Neural cell (in vitro differentiated cells): ENCODE results near the gene PTPRK. TPM values are rescaled to one million over a fixed set of nuclear protein-coding genes. Genes with fewer than 3 reads are reported as not detected.

Source experiments
- H2AFZ ChIP-seq: fragments of 200-600, 300-800 bp; sonication (generic), shearing (Covaris generic); 2 replicates; pipeline ENCODE4 v1.6.0; 2014; ENCODE audit warnings: low read depth, mild to moderate bottlenecking, antibody characterized with exemption, low read length, moderate library complexity
- H3F3A ChIP-seq: fragments of 200-600 bp; shearing (Covaris generic); 2 replicates; pipeline ENCODE4 v1.6.1; 2016; ENCODE audit warnings: mild to moderate bottlenecking, moderate library complexity, mixed read lengths, antibody characterized with exemption, low read length; ENCODE audit not compliant: insufficient read depth, poor library complexity, severe bottlenecking
- H3K27ac ChIP-seq: fragments of 200-600, 300-800 bp; sonication (generic), shearing (Covaris generic); 2 replicates; pipeline ENCODE4 v1.5.1; 2014; ENCODE audit warnings: mild to moderate bottlenecking, low read length, moderate library complexity
- H3K27me3 ChIP-seq: fragments of 300-800, 200-600 bp; sonication (generic), shearing (Covaris generic); 2 replicates; pipeline ENCODE4 v1.6.0; 2014; ENCODE audit warnings: mild to moderate bottlenecking, low read depth, low read length, moderate library complexity; ENCODE audit not compliant: insufficient read depth
- H3K36me3 ChIP-seq: fragments of 300-800, 200-600 bp; sonication (generic), shearing (Covaris generic); 2 replicates; pipeline ENCODE4 v1.5.1; 2014; ENCODE audit warnings: mild to moderate bottlenecking, antibody characterized with exemption, low read length, moderate library complexity; ENCODE audit not compliant: insufficient read depth
- H3K4me2 ChIP-seq: fragments of 300-800, 200-600 bp; sonication (generic), shearing (Covaris generic); 2 replicates; pipeline ENCODE4 v1.6.0; 2014; ENCODE audit warnings: mild to moderate bottlenecking, low read length
- H3K4me3 ChIP-seq: fragments of 300-800, 200-600 bp; sonication (generic), shearing (Covaris generic); 2 replicates; pipeline ENCODE4 v1.5.1; 2014; ENCODE audit warnings: mild to moderate bottlenecking, low read length, moderate library complexity
- H3K79me2 ChIP-seq: fragments of 200-600 bp; shearing (Covaris generic); replicated peaks from 2 replicates; pipeline ENCODE4 v1.6.0; 2014; ENCODE audit warnings: mild to moderate bottlenecking, low read length, moderate library complexity; ENCODE audit not compliant: insufficient read depth
- H3K9ac ChIP-seq: fragments of 300-800, 200-600 bp; sonication (generic), shearing (Covaris generic); 2 replicates; pipeline ENCODE4 v1.6.1; 2016; ENCODE audit warnings: mild to moderate bottlenecking, low read length, mixed read lengths
- H3K9me2 ChIP-seq: fragments of 200-600 bp; shearing (Covaris generic); 2 replicates; pipeline ENCODE4 v1.6.1; 2016; ENCODE audit warnings: mild to moderate bottlenecking, low read length, mixed read lengths; ENCODE audit not compliant: insufficient read depth
- H3K9me3 ChIP-seq: fragments of 200-600, 300-800 bp; sonication (generic), shearing (Covaris generic); 2 replicates; pipeline ENCODE4 v1.6.1; 2016; ENCODE audit warnings: mild to moderate bottlenecking, mixed run types, low read length, moderate library complexity, mixed read lengths
- H4K20me1 ChIP-seq: fragments of 200-600 bp; shearing (Covaris generic); 2 replicates; pipeline ENCODE4 v1.6.1; 2016; ENCODE audit warnings: mild to moderate bottlenecking, mixed run types; ENCODE audit not compliant: insufficient read depth
- EP300 ChIP-seq: fragments of 450-650 bp; conservative IDR thresholded peaks from 2 replicates; pipeline ENCODE4 v1.6.1; 2014; ENCODE audit warnings: antibody characterized with exemption, mild to moderate bottlenecking, moderate library complexity; ENCODE audit not compliant: poor library complexity, severe bottlenecking
- EZH2 ChIP-seq: fragments of 200-600, 300-800 bp; shearing (Covaris generic), sonication (generic); IDR thresholded peaks from 2 replicates; pipeline ENCODE4 v1.6.1; 2014; ENCODE audit warnings: antibody characterized with exemption, low read length, borderline replicate concordance, mild to moderate bottlenecking; ENCODE audit not compliant: insufficient read depth, poor library complexity, severe bottlenecking
- MXI1 ChIP-seq: fragments of 450-650 bp; conservative IDR thresholded peaks from 2 replicates; pipeline ENCODE4 v1.6.1; 2014; ENCODE audit warnings: antibody characterized with exemption, mild to moderate bottlenecking; ENCODE audit not compliant: poor library complexity, severe bottlenecking
- POLR2AphosphoS5 ChIP-seq: IDR thresholded peaks from 2 replicates; pipeline ENCODE4 v1.6.1; 2012
- RAD21 ChIP-seq: fragments of 450-650 bp; conservative IDR thresholded peaks from 2 replicates; pipeline ENCODE4 v1.6.1; 2014; ENCODE audit warnings: antibody characterized with exemption, mild to moderate bottlenecking, moderate library complexity
- SMC3 ChIP-seq: fragments of 450-650 bp; conservative IDR thresholded peaks from 2 replicates; pipeline ENCODE4 v1.6.1; 2014; ENCODE audit warnings: antibody characterized with exemption, mild to moderate bottlenecking, moderate library complexity; ENCODE audit not compliant: poor library complexity
- TAF1 ChIP-seq: IDR thresholded peaks from 2 replicates; pipeline ENCODE4 v1.6.1; 2012; ENCODE audit warnings: low read depth
- polyA plus RNA-seq: library from polyadenylated mRNA; depleted of rRNA; stranded (reverse); fragments of >200 nt; gene quantifications from 2 replicates; pipeline ENCODE4 v1.2.3, GENCODE V29; 2014
- TF ChIP-seq, protein P1 (sequence below): fragments of 450-650 bp; IDR thresholded peaks from 2 replicates; pipeline ENCODE4 v1.5.1; 2014; ENCODE audit warnings: antibody characterized with exemption, mild to moderate bottlenecking, moderate library complexity; ENCODE audit not compliant: poor library complexity, severe bottlenecking
- TF ChIP-seq, protein P2 (sequence below): IDR thresholded peaks from 2 replicates; pipeline ENCODE4 v1.6.1; 2012; ENCODE audit warnings: borderline replicate concordance

Gene PTPRK
- polyA plus RNA-seq, 1 donor from 2014 or later: 10.4 TPM

DNA sequence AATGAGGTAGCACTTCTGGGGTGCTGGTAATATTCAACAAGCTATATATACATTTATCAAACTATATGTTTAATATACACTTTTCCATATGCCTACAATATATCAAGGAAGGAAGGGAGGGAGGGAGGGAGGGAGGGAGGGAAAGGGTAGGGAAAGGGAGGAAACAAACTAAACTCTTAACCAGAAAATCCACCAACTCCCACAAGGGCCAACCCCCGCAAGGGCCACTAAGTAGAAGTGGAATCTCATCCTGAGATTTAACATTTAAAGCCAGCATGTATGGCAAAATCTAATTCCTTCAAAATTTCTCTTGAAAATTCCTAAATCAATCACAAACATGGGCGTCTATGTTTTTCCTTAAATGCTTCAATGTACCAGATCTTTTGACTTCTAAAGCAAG is 320.9 kb downstream of the PTPRK start:
- no peaks in the 10 kb centered on the region for H3F3A ChIP-seq

DNA sequence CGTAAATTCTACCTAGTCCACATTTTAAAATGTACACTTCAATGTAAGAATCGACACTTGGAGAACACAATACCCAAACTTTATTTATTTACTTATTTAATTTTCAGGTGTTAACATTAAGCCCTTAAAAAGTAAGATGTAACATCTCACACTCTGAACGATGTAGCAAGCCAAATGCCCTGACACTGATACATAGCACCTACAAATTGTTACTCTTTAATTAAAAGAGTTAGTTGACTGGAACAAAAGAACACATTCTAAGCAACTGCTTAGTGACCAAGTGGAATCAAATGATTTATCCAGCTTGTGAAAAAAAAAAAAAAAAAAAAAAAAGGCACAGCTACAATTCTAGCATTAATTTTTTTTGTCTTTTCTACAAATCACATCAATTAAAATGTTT is 327.4 kb downstream of the PTPRK start:
- Histone ChIP-seq H3K27me3 (no peaks in the 10 kb centered on the region), H3K9ac (no peak overlapping the region)

More for the DNA sequence above, 320.9 kb downstream of the PTPRK start:
- no peak overlapping the region for H3K4me2 ChIP-seq
- TF ChIP-seq POLR2AphosphoS5 (no peak), SMC3 (no peak), TAF1 (no peak), MXI1 (no peak)
- TF ChIP-seq, protein P1, sequence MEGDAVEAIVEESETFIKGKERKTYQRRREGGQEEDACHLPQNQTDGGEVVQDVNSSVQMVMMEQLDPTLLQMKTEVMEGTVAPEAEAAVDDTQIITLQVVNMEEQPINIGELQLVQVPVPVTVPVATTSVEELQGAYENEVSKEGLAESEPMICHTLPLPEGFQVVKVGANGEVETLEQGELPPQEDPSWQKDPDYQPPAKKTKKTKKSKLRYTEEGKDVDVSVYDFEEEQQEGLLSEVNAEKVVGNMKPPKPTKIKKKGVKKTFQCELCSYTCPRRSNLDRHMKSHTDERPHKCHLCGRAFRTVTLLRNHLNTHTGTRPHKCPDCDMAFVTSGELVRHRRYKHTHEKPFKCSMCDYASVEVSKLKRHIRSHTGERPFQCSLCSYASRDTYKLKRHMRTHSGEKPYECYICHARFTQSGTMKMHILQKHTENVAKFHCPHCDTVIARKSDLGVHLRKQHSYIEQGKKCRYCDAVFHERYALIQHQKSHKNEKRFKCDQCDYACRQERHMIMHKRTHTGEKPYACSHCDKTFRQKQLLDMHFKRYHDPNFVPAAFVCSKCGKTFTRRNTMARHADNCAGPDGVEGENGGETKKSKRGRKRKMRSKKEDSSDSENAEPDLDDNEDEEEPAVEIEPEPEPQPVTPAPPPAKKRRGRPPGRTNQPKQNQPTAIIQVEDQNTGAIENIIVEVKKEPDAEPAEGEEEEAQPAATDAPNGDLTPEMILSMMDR: no peak
- H3K9me2 ChIP-seq: no peaks in the 10 kb centered on the region
- H3K27me3 ChIP-seq: no peaks in the 10 kb centered on the region
- H3K79me2 ChIP-seq: no peaks in the 10 kb centered on the region
- H3K9ac ChIP-seq: no peak overlapping the region
- no peak overlapping the region for H2AFZ ChIP-seq
- no peak overlapping the region for H3K4me3 ChIP-seq
- H4K20me1 ChIP-seq: no peaks in the 10 kb centered on the region
- H3K9me3 ChIP-seq: no peaks in the 10 kb centered on the region
- no peaks in the 10 kb centered on the region for H3K36me3 ChIP-seq
- H3K27ac ChIP-seq: no peak overlapping the region

DNA sequence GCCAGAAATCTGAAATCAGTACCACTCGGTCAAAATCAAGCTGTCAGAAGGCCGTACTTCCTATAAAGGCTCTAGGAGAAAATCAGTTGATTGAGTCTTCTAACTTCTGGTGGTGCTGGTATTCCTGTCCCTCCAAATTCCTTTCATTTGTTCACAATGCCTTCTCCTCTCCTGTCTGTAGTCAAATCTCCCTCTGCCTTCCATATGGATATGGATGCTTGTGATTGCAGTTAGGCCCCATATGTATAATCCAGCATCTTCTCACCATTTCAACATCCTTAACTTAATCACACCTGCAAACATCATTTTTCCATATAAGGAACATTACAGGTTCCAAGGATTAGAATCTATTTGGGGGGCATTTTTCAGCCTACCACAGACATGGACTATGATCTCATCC is 331.7 kb downstream of the PTPRK start:
- no peak overlapping the region for H3K4me2 ChIP-seq
- TF ChIP-seq, protein P1: no peak
- TF ChIP-seq TAF1: no peak
- no peak for TF ChIP-seq EP300
- no peak for TF ChIP-seq SMC3
- TF ChIP-seq EZH2: no peak
- no peak for TF ChIP-seq POLR2AphosphoS5
- TF ChIP-seq RAD21: no peak
- TF ChIP-seq MXI1: no peak
- TF ChIP-seq, protein P2, sequence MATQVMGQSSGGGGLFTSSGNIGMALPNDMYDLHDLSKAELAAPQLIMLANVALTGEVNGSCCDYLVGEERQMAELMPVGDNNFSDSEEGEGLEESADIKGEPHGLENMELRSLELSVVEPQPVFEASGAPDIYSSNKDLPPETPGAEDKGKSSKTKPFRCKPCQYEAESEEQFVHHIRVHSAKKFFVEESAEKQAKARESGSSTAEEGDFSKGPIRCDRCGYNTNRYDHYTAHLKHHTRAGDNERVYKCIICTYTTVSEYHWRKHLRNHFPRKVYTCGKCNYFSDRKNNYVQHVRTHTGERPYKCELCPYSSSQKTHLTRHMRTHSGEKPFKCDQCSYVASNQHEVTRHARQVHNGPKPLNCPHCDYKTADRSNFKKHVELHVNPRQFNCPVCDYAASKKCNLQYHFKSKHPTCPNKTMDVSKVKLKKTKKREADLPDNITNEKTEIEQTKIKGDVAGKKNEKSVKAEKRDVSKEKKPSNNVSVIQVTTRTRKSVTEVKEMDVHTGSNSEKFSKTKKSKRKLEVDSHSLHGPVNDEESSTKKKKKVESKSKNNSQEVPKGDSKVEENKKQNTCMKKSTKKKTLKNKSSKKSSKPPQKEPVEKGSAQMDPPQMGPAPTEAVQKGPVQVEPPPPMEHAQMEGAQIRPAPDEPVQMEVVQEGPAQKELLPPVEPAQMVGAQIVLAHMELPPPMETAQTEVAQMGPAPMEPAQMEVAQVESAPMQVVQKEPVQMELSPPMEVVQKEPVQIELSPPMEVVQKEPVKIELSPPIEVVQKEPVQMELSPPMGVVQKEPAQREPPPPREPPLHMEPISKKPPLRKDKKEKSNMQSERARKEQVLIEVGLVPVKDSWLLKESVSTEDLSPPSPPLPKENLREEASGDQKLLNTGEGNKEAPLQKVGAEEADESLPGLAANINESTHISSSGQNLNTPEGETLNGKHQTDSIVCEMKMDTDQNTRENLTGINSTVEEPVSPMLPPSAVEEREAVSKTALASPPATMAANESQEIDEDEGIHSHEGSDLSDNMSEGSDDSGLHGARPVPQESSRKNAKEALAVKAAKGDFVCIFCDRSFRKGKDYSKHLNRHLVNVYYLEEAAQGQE: no peak
- no peak overlapping the region for H2AFZ ChIP-seq
- no peaks in the 10 kb centered on the region for H3K36me3 ChIP-seq
- H3K27me3 ChIP-seq: no peaks in the 10 kb centered on the region
- no peaks in the 10 kb centered on the region for H3F3A ChIP-seq
- H3K79me2 ChIP-seq: no peaks in the 10 kb centered on the region
- no peaks in the 10 kb centered on the region for H4K20me1 ChIP-seq
- no peak overlapping the region for H3K4me3 ChIP-seq
- H3K27ac ChIP-seq: no peak overlapping the region
- no peaks in the 10 kb centered on the region for H3K9me2 ChIP-seq
- no peak overlapping the region for H3K9ac ChIP-seq
- no peaks in the 10 kb centered on the region for H3K9me3 ChIP-seq

More for the DNA sequence above, 327.4 kb downstream of the PTPRK start:
- no peak overlapping the region for H3K4me2 ChIP-seq
- no peaks in the 10 kb centered on the region for H3F3A ChIP-seq
- no peak overlapping the region for H2AFZ ChIP-seq
- H3K36me3 ChIP-seq: no peaks in the 10 kb centered on the region
- H3K9me2 ChIP-seq: no peaks in the 10 kb centered on the region
- no peak overlapping the region for H3K4me3 ChIP-seq
- H4K20me1 ChIP-seq: no peaks in the 10 kb centered on the region
- no peaks in the 10 kb centered on the region for H3K9me3 ChIP-seq
- H3K27ac ChIP-seq: no peak overlapping the region
- H3K79me2 ChIP-seq: no peaks in the 10 kb centered on the region
- no peak for TF ChIP-seq MXI1
- TF ChIP-seq, protein P1: no peak
- no peak for TF ChIP-seq RAD21
